MM.1S (cell line): ENCODE data around the gene CTSC.

Experiments used
- EZH2phosphoT487 ChIP-seq: fragments of 300-600 bp; sonication (generic); IDR thresholded peaks from 2 replicates; pipeline ENCODE4 v1.6.1; 2018; ENCODE audit warnings: antibody characterized with exemption, low read length
- TF ChIP-seq, protein P1 (sequence below): fragments of 300-600 bp; sonication (generic); IDR thresholded peaks from 2 replicates; pipeline ENCODE4 v1.5.1; 2016; ENCODE audit warnings: antibody characterized with exemption, low read length, mixed read lengths

DNA sequence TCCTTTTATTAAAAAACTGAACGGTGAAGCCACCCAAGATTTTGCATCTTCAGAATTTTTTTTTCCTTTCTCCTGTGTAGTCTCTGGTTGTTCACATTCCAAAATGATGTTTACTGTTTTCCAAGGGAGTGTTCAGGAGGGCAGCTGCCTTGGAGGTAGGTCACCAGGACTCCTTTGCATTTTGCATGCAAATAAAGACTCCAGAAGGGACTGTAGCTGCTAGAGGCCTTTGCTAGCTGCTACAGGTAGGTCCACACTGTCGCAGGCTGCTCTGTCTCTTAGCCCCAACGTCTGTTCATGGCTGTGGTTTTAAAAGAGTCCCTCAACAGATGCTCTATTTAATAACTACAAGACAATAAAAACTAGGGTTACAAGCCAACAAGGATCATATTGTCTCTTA lies 11.4 kb downstream of the CTSC start:
- TF ChIP-seq, protein P1, sequence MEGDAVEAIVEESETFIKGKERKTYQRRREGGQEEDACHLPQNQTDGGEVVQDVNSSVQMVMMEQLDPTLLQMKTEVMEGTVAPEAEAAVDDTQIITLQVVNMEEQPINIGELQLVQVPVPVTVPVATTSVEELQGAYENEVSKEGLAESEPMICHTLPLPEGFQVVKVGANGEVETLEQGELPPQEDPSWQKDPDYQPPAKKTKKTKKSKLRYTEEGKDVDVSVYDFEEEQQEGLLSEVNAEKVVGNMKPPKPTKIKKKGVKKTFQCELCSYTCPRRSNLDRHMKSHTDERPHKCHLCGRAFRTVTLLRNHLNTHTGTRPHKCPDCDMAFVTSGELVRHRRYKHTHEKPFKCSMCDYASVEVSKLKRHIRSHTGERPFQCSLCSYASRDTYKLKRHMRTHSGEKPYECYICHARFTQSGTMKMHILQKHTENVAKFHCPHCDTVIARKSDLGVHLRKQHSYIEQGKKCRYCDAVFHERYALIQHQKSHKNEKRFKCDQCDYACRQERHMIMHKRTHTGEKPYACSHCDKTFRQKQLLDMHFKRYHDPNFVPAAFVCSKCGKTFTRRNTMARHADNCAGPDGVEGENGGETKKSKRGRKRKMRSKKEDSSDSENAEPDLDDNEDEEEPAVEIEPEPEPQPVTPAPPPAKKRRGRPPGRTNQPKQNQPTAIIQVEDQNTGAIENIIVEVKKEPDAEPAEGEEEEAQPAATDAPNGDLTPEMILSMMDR, result no peak
- no peak for TF ChIP-seq EZH2phosphoT487
